VCaP (cell line): ENCODE measurements around the gene CENPE.
"Not testable (repeated sequence)": the region's sequence is repeated elsewhere in the genome, so short reads cannot be mapped to it uniquely, and the experiment has no call there.

ENCODE experiments used
- H3K27ac ChIP-seq: fragments of 450-650 bp; 2 replicates; pipeline ENCODE4 v1.5.1; 2017
- CTCF ChIP-seq: fragments of 450-650 bp; conservative IDR thresholded peaks from 2 replicates; pipeline ENCODE4 v1.5.1; 2017; ENCODE audit warnings: mild to moderate bottlenecking, moderate library complexity

CENPE gene

DNA sequence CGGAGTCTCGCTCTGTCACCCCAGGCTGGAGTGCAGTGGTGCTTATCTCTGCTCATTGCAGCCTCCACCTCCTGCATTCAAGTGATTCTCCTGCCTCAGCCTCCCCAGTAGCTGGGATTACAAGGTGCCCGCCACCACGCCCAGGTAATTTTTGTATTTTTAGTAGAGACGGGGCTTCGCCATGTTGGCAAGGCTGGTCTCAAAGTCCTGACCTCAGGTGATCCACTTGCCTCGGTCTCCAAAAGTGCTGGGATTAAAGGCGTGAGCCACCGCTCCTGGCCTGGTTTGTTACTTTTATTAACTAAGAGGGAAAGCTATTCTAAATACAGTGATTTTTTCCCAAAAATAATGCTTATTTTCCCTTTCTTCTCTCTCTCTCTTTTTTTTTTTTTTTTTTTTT is 866 bp upstream of the CENPE start:
- no peak for TF ChIP-seq CTCF
- H3K27ac ChIP-seq, result peak overlapping the region; percentile 71; the same call in 1 of the 2 replicates

DNA sequence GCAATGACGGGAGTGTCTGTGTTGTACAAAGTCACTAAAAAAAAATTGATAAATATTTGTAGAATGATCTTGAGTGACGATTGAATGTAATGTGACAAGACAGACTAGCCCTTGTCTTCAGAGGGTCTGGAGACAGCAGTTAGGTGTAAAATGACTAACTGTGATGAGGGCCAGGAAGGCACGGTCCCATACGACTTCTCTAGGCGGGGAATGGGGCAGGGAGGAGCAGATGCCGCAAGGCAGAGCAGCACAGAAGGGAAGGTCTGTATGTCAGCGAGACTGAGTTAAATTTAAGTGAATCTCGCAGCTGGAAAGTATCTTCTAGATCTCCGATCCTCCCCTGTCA is 405 bp downstream of the CENPE start:
- H3K27ac ChIP-seq, result peak overlapping the region; percentile 71; the same call in 1 of the 2 replicates
- no peak for TF ChIP-seq CTCF

DNA sequence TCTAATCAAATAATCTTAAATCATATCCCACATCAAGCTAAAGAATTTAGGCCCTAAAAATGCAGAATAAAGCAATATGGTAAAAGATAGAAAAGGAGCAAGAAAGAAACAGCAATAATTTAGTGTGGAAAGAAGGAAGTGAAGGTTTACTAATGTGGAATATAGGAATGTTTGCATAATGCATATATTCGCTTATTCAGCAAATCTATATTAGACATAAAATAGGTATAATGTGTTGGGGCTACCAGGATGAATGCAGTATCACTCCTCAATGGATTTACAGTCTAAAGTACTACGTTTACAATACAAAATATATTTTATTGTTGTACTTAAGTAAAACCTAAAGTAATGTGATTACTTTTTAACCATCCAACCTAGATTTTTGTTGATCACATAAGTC is 4.7 kb downstream of the CENPE start:
- TF ChIP-seq CTCF, result no peak
- no peak overlapping the region for H3K27ac ChIP-seq

- H3K27ac ChIP-seq, result no peak overlapping the region
- TF ChIP-seq CTCF, result no peak
Measured at GRCh38 chr4:103171006-103171405, 27.1 kb downstream of the CENPE start.

DNA sequence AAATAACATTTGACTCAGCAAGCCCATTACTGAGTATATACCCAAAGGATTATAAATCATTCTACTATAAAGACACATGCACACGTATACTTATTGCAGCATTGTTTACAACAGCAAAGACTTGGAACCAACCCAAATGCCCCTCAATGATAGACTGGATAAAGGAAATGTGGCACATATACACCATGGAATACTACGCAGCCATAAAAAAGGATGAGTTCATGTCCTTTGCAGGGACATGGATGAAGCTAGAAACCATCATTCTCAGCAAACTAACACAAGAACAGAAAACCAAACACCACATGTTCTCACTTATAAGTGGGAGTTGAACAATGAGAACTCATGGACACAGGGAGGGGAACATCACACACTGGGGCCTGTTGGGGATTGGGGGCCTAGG is 28.4 kb downstream of the CENPE start:
- not testable (repeated sequence) for H3K27ac ChIP-seq

GRCh38 chr4:103168993-103169392 is 29.1 kb downstream of the CENPE start:
- no peak overlapping the region for H3K27ac ChIP-seq
- no peak for TF ChIP-seq CTCF

- H3K27ac ChIP-seq, result no peak overlapping the region
- TF ChIP-seq CTCF, result no peak
Measured at GRCh38 chr4:103162176-103162575, 36.0 kb downstream of the CENPE start.

DNA sequence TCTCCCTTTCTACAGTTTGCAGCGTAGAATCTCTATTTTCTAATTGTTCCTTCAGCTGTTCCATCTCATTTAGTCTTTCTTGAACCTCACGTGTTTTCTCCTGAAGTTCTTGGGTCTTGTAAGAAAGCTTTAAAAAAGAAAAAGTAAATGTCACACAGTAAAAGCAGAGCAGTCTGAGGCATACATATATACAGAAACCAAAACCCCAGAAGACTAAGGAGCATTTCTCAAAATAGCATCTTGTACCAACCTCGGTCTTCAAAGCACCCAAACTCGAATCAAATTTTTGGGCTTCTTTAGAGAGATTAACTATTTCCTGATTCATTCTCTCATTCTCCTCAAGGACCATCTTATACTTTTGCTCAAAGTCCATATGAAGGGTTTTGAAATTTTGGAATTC is 39.4 kb downstream of the CENPE start:
- TF ChIP-seq CTCF, result no peak
- no peak overlapping the region for H3K27ac ChIP-seq
